Peyer's patch (tissue), 4 donors: Measurements from ENCODE around the gene RNASE11. TPM values are rescaled to one million over a fixed set of nuclear protein-coding genes. Genes with fewer than 3 reads are reported as not detected.

ENCODE experiments used
- DNase-seq, 3 donors: peaks; one replicate each; pipeline ENCODE4 v3.0.0-alpha.2; 2017 to 2019
- H3K27ac ChIP-seq, 4 donors: fragments of 200-600 bp; sonication (generic); one replicate each; pipeline ENCODE4 v1.5.1; 2016 to 2019
- H3K27me3 ChIP-seq, 2 donors: fragments of 200-600 bp; sonication (generic); one replicate each; pipeline ENCODE4 v1.5.1; 2019
- H3K36me3 ChIP-seq, 3 donors: fragments of 200-600 bp; sonication (generic); one replicate each; pipeline ENCODE4 v1.5.1; 2016 to 2019
- H3K4me1 ChIP-seq, 4 donors: fragments of 200-600 bp; sonication (generic); one replicate each; pipeline ENCODE4 v1.5.1; 2016 to 2019
- H3K4me3 ChIP-seq, 4 donors: fragments of 200-600 bp; sonication (generic); 1 replicate in 3 of 4; 2 replicates in 1 of 4; pipeline ENCODE4 v1.5.1; 2016 to 2019; ENCODE audit warnings: mild to moderate bottlenecking in 1 of 4
- H3K9me3 ChIP-seq, 4 donors: fragments of 200-600 bp; sonication (generic); one replicate each; pipeline ENCODE4 v1.5.1; 2016 to 2019; ENCODE audit warnings: mild to moderate bottlenecking in 1 of 4
- CTCF ChIP-seq, 6 experiments: fragments of 450-650 bp in 4 of 6; fragments of 200-600 bp in 2 of 6; sonication (generic) in 1 of 6; IDR thresholded peaks; one replicate each; pipeline ENCODE4 v1.5.1; 2017 to 2019; ENCODE audit warnings: antibody characterized with exemption in 6 of 6, mild to moderate bottlenecking in 3 of 6, moderate library complexity in 1 of 6
- POLR2A ChIP-seq, 2 donors: fragments of 450-650 bp; IDR thresholded peaks; one replicate each; pipeline ENCODE4 v1.5.1; 2017; ENCODE audit warnings: antibody characterized with exemption in 2 of 2, mild to moderate bottlenecking in 2 of 2, moderate library complexity in 2 of 2
- total RNA-seq, 4 donors: library from RNA; depleted of rRNA; stranded (reverse); fragments of >200 nt; gene quantifications; one replicate each; pipeline ENCODE4 v1.1.0, GENCODE V29; 2016

RNASE11 gene
- total RNA-seq, 4 donors from 2014 or later, result not detected

- Histone ChIP-seq H3K9me3 (no peaks in the 10 kb centered on the region), H3K36me3 (no peaks in the 10 kb centered on the region), H3K27ac (no peak overlapping the region), H3K4me1 (no peaks in the 10 kb centered on the region), H3K4me3 (no peak overlapping the region), H3K27me3 (no peaks in the 10 kb centered on the region)
- TF ChIP-seq CTCF (IDR thresholded peaks at IDR 0.05) (no peak), POLR2A (IDR thresholded peaks at IDR 0.05) (no peak)
- DNase-seq, result no peak
Observed at GRCh38 chr14:20592574-20592973, 4.8 kb upstream of the RNASE11 start.

- H3K9me3 ChIP-seq, result no peaks in the 10 kb centered on the region
- no peak for TF ChIP-seq POLR2A (IDR thresholded peaks at IDR 0.05)
- no peak for TF ChIP-seq CTCF (IDR thresholded peaks at IDR 0.05)
Observed at GRCh38 chr14:20591235-20591634, 3.4 kb upstream of the RNASE11 start, which contains the start of gene RNASE12. Gene RNASE12, minus strand, starts transcription at chr14:20591376. Its CDS starts 653 bp downstream, at chr14:20590723.

GRCh38 chr14:20583908-20584307 is 3.9 kb downstream of the RNASE11 start:
- TF ChIP-seq POLR2A (IDR thresholded peaks at IDR 0.05) (no peak), CTCF (IDR thresholded peaks at IDR 0.05) (no peak)
- no peak overlapping the region for H3K27ac ChIP-seq

More at GRCh38 chr14:20591235-20591634, 3.4 kb upstream of the RNASE11 start, which contains the start of gene RNASE12:
- no peak within 1 kb of the TSS for H3K4me3 ChIP-seq
- H3K27ac ChIP-seq, result no peak within 1 kb of the TSS
- H3K4me1 ChIP-seq, result no peaks in the 10 kb centered on the region
- no peak for DNase-seq
- H3K27me3 ChIP-seq, result no peaks in the 10 kb centered on the region
- H3K36me3 ChIP-seq, result no peaks in the 10 kb centered on the region

GRCh38 chr14:20583142-20583541 is 4.7 kb downstream of the RNASE11 start:
- Histone ChIP-seq H3K27me3 (peaks cover 0 to 6% of the 10 kb centered on the region in 2 donors), H3K9me3 (no peaks in the 10 kb centered on the region), H3K27ac (no peak overlapping the region), H3K4me3 (no peak overlapping the region), H3K36me3 (no peaks in the 10 kb centered on the region), H3K4me1 (no peaks in the 10 kb centered on the region)
- no peak for DNase-seq
- TF ChIP-seq POLR2A (IDR thresholded peaks at IDR 0.05), result no peak
- no peak for TF ChIP-seq CTCF (IDR thresholded peaks at IDR 0.05)

More at GRCh38 chr14:20583908-20584307, 3.9 kb downstream of the RNASE11 start:
- no peak overlapping the region for H3K4me3 ChIP-seq
- no peak for DNase-seq
- H3K27me3 ChIP-seq, result peaks cover 0 to 6% of the 10 kb centered on the region in 2 donors
- no peaks in the 10 kb centered on the region for H3K4me1 ChIP-seq
- H3K36me3 ChIP-seq, result no peaks in the 10 kb centered on the region
- no peaks in the 10 kb centered on the region for H3K9me3 ChIP-seq

GRCh38 chr14:20580242-20580641 is 7.6 kb downstream of the RNASE11 start:
- no peak overlapping the region for H3K27ac ChIP-seq
- no peaks in the 10 kb centered on the region for H3K36me3 ChIP-seq
- H3K27me3 ChIP-seq, result peaks cover 0 to 6% of the 10 kb centered on the region in 2 donors
- TF ChIP-seq CTCF (IDR thresholded peaks at IDR 0.05), result no peak
- no peak for TF ChIP-seq POLR2A (IDR thresholded peaks at IDR 0.05)
- H3K4me3 ChIP-seq, result no peak overlapping the region
- H3K4me1 ChIP-seq, result no peaks in the 10 kb centered on the region
- DNase-seq, result no peak
- no peaks in the 10 kb centered on the region for H3K9me3 ChIP-seq
